Measurements from ENCODE around the gene NIF3L1. TPM values are rescaled to one million over a fixed set of nuclear protein-coding genes. Genes with fewer than 3 reads are reported as not detected.

The NIF3L1 gene
- polyA plus RNA-seq, 2 of the 4 experiments (the other 2 are of a cell fraction) = 49.5 to 103 TPM

- H3K9me3 ChIP-seq = no peaks in the 10 kb centered on the region
- peak; percentile 95 to 98 for ATAC-seq
- 4% methylated on average over 4 of the region's 4 CpGs for WGBS (ENCODE audit: missing lambda C conversion rate)
- peak; percentile 49 for FAIRE-seq
- no peak overlapping the region for H3K4me2 ChIP-seq
- CTCF ChIA-PET = interaction anchor here (0.6 to 8.2 kb wide), 41 partner anchors 9 to 332 kb away, joined by 3 to 150 read pairs (median 4); partner anchors contain the start of genes CASP10 and ORC2
- H3K27ac ChIP-seq = no peak overlapping the region
- peak; percentile 90 to 94 for DNase-seq (ENCODE audit: low read depth in 1 of 2, low spot score in 1 of 2)
- H3K4me1 ChIP-seq = peaks cover 12% of the 10 kb centered on the region; the same call in 1 of the 3 replicates
- TF ChIP-seq, protein P1, sequence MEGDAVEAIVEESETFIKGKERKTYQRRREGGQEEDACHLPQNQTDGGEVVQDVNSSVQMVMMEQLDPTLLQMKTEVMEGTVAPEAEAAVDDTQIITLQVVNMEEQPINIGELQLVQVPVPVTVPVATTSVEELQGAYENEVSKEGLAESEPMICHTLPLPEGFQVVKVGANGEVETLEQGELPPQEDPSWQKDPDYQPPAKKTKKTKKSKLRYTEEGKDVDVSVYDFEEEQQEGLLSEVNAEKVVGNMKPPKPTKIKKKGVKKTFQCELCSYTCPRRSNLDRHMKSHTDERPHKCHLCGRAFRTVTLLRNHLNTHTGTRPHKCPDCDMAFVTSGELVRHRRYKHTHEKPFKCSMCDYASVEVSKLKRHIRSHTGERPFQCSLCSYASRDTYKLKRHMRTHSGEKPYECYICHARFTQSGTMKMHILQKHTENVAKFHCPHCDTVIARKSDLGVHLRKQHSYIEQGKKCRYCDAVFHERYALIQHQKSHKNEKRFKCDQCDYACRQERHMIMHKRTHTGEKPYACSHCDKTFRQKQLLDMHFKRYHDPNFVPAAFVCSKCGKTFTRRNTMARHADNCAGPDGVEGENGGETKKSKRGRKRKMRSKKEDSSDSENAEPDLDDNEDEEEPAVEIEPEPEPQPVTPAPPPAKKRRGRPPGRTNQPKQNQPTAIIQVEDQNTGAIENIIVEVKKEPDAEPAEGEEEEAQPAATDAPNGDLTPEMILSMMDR (IDR thresholded peaks at IDR 0.05) = peak; percentile 87
- peak; percentile 83 for TF ChIP-seq SMC3 (IDR thresholded peaks at IDR 0.05)
- TF ChIP-seq RAD21 (conservative IDR thresholded peaks at IDR 0.05 in 1 of 2, IDR thresholded peaks at IDR 0.05 in 1 of 2) = peak; percentile 85 to 88
- TF ChIP-seq FOSB (CRISPR knock-in tag; IDR thresholded peaks at IDR 0.05) = no peak
- TF ChIP-seq POLR2AphosphoS2 (conservative IDR thresholded peaks at IDR 0.05; ENCODE audit: low read length) = no peak
- no peak overlapping the region for H3K4me3 ChIP-seq
- POLR2A ChIA-PET = interaction anchor here (0.6 to 1.2 kb wide), 4 partner anchors 12 to 332 kb away, joined by 3 to 9 read pairs (median 4); partner anchors contain the start of genes CLK1, NIF3L1 and PPIL3
These were observed 12.4 kb downstream of the NIF3L1 start for GRCh38 chr2:200901459-200902072.

- H3K9me3 ChIP-seq = no peaks in the 10 kb centered on the region
- POLR2A ChIA-PET = interaction anchor here (0.8 to 1.7 kb wide), 5 partner anchors 164 to 327 kb away, joined by 3 to 8 read pairs (median 4); no protein-coding TSS in a partner anchor
These were observed 16.6 kb downstream of the NIF3L1 start for GRCh38 chr2:200905618-200906296.

DNA sequence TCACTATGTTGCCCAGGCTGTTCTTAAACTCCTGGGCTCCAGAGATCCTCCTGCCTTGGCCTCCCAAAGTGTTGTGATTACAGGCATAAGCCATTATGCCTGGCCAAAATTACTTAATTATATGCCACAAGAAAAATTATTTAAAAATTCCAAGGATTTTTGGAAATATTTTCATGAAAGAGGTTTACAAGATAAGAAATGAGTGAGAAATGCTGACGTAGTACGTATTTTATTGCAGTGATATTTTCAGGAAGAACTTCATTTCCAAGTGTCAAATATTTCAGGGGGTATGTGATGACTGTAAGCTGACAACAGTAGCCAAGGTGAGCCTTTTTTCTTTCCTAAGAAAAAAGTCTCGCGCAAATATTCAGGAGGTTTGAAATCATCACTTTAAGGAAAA is 20.8 kb downstream of the NIF3L1 start:
- POLR2A ChIA-PET = no interaction called here
- CTCF ChIA-PET = interaction anchor here (0.6 to 1.4 kb wide), 4 partner anchors 9 to 323 kb away, joined by 3 to 4 read pairs (median 3); no protein-coding TSS in a partner anchor
- Histone ChIP-seq H3K4me2 (no peak overlapping the region), H3K4me3 (no peak overlapping the region), H3K9me3 (no peaks in the 10 kb centered on the region), H3K4me1 (no peaks in the 10 kb centered on the region), H3K27ac (no peak overlapping the region)
- DNase-seq (ENCODE audit: low read depth in 1 of 2, low spot score in 1 of 2) = no peak
- no peak for ATAC-seq
- no peak for FAIRE-seq
- WGBS (ENCODE audit: missing lambda C conversion rate) = 98% methylated on average over 4 of the region's 4 CpGs
- TF ChIP-seq BHLHE40 (IDR thresholded peaks at IDR 0.05; ENCODE audit: low read depth, low read length) (no peak), MAFK (IDR thresholded peaks at IDR 0.05; ENCODE audit: partially characterized antibody) (peak; percentile 36)

More at GRCh38 chr2:200905618-200906296, 16.6 kb downstream of the NIF3L1 start:
- CTCF ChIA-PET = interaction anchor here (0.6 to 8.2 kb wide), 43 partner anchors 9 to 327 kb away, joined by 3 to 150 read pairs (median 4); partner anchors contain the start of genes CASP10 and ORC2
- WGBS (ENCODE audit: missing lambda C conversion rate) = 9% methylated on average over 2 of the region's 2 CpGs
- no peak overlapping the region for H3K4me3 ChIP-seq
- H3K27ac ChIP-seq = peak overlapping the region in 1 of 2 experiments; percentile 22; a peak in 1 of 6 replicates
- DNase-seq (ENCODE audit: low read depth in 1 of 2, low spot score in 1 of 2) = peak; percentile 56 to 83
- TF ChIP-seq CBX8 (IDR thresholded peaks at IDR 0.05) = no peak
- TF ChIP-seq, protein P1 (IDR thresholded peaks at IDR 0.05) = peak; percentile 92
- TF ChIP-seq SMC3 (IDR thresholded peaks at IDR 0.05) = peak; percentile 84
- TF ChIP-seq, protein P2, sequence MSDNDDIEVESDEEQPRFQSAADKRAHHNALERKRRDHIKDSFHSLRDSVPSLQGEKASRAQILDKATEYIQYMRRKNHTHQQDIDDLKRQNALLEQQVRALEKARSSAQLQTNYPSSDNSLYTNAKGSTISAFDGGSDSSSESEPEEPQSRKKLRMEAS (IDR thresholded peaks at IDR 0.05) = 0 out of 2 replicates have a peak, but pooled peaks have one; percentile 11
- no peak for TF ChIP-seq POLR2AphosphoS2 (conservative IDR thresholded peaks at IDR 0.05; ENCODE audit: low read length)
- peak; percentile 90 to 93 for TF ChIP-seq RAD21 (conservative IDR thresholded peaks at IDR 0.05 in 1 of 2, IDR thresholded peaks at IDR 0.05 in 1 of 2)
- H3K4me2 ChIP-seq = no peak overlapping the region
- FAIRE-seq = no peak
- peaks cover 12% of the 10 kb centered on the region; the same call in 1 of the 3 replicates for H3K4me1 ChIP-seq
- ATAC-seq = peak; percentile 92 to 96

DNA sequence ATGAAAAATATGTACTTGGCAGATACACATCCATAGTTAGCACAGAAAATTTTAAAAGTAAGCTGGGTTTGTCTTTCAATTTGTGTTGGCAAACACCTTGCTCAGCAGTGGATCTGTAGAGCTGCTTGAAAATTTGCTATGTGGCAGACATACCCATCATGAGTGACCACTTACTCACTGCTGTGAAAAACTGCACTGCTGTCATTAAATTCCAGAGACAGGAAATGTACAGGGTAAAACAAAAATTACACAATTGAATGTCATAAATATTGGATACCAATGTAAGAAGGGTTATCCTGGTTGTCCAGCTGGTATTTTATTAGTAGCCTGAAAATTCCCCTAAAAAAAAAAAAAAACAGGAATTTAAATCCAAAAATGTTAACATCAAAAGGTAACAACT is 24.5 kb downstream of the NIF3L1 start:
- H3K4me2 ChIP-seq = no peak overlapping the region
- H3K4me3 ChIP-seq = no peak overlapping the region
- ATAC-seq (no peak), FAIRE-seq (no peak), DNase-seq (ENCODE audit: low read depth in 1 of 2, low spot score in 1 of 2) (no peak)
- ChIA-PET POLR2A (no interaction called here), CTCF (interaction anchor here (0.6 to 4.3 kb wide), 10 partner anchors 8 to 319 kb away, joined by 3 to 16 read pairs (median 4); partner anchors contain the start of gene CASP10)
- H3K9me3 ChIP-seq = no peaks in the 10 kb centered on the region
- no peaks in the 10 kb centered on the region for H3K4me1 ChIP-seq
- H3K27ac ChIP-seq = no peak overlapping the region
- TF ChIP-seq EHMT2 (IDR thresholded peaks at IDR 0.05; ENCODE audit: low read depth) (no peak), RAD21 (conservative IDR thresholded peaks at IDR 0.05 in 1 of 2, IDR thresholded peaks at IDR 0.05 in 1 of 2) (no peak), CHD4 (IDR thresholded peaks at IDR 0.05; ENCODE audit: borderline replicate concordance) (no peak), POLR2A (IDR thresholded peaks at IDR 0.05; ENCODE audit: low read length) (no peak), HOXB13 (CRISPR knock-in tag; IDR thresholded peaks at IDR 0.05; ENCODE audit: low read depth) (no peak), EP300 (IDR thresholded peaks at IDR 0.05) (no peak), ZC3H11A (IDR thresholded peaks at IDR 0.05) (no peak), BHLHE40 (IDR thresholded peaks at IDR 0.05; ENCODE audit: low read depth, low read length) (no peak), HEYL (CRISPR knock-in tag; IDR thresholded peaks at IDR 0.05) (no peak), CHD2 (IDR thresholded peaks at IDR 0.05; ENCODE audit: low read length, partially characterized antibody) (no peak), HES2 (IDR thresholded peaks at IDR 0.05) (no peak), BCL3 (IDR thresholded peaks at IDR 0.05) (no peak), GATA3 (IDR thresholded peaks at IDR 0.05; ENCODE audit: borderline replicate concordance) (no peak)

Data from A549 (cell line).